NCI-H345 (cell line): Measurements from ENCODE around the gene ZNF697.
"Not testable (repeated sequence)": the region's sequence is repeated elsewhere in the genome, so short reads cannot be mapped to it uniquely, and the experiment has no call there.

ENCODE experiments used
- DNase-seq: peaks from one replicate; lab custom pipeline; 2025; lab: John Stamatoyannopoulos, UW

Gene ZNF697

DNA sequence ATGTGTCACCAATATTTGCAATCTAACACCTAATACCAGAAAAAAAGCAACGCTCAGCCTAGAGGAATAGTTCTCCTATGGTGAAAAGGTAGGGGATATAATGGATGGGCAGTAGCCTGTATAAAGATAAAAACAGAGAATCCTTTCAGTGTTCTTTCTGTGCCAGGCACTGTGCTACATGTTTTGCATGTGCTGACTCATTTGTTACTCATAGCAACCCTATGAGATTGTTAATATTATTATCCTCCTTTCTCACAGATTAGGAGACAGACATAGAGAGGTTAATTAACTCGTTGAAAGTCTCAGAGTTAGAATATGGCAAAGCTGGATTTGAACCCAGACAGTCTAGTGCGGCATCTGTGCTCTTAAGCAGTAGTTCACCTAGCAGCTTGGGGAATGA is 45.3 kb downstream of the ZNF697 start:
- DNase-seq, result not testable (repeated sequence)

DNA sequence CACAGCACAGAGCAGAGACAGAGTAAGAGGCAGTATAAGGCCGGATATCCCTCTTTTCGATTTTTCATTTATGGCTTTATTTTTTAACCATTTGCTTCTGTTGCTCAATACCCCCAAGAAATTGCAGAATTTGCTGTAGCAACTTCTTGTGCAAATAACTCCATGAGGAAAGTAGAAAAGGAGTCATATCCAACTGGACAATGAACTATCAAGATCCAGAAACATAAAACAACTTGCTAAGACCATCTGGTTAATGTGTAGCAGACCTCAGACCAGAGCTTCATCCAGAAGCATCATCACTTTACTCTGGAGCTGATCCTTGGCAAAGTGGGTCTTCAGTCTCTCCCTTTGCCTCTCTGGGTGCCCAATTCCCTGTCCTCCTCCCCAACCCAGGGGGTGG is 45.9 kb downstream of the ZNF697 start:
- DNase-seq, result no peak

DNA sequence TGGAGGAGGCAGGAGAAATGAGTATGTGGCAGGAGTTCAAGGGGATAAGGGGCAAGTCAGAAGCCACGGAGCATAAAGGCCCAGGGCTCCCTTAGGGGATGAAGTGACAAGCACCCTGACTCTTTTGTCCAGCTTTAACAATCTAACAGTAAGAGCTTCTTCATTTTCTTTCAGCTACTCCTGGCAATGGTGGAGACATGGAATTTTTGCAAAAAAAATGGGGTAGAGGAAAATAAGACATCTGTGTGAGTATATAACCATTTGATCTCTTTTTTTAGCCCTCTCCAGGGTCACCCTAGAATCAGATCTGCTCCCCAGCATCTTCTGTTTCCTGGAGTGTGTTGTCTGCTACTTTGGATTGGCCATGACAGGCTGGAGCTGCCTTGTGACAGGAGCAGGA is 47.1 kb downstream of the ZNF697 start:
- DNase-seq, result no peak

DNA sequence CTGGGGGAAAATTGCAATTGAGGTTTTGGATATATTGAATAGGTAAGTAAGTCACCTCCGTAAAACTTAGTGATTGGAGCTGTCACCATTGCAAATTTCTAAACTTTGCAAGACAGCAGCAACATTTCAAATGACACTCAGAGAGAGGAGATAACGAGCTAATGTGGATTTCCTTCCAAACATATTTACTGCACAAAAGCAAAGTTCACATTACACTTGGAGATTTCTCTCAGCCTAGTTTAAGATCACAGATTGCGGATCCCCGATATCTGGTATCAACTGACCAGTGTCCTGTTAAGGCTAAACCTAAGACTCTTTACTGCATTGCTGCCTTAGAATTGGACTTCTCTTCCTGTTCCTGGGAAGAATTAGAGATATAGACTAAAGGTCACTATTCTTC is 47.5 kb downstream of the ZNF697 start:
- DNase-seq, result no peak

DNA sequence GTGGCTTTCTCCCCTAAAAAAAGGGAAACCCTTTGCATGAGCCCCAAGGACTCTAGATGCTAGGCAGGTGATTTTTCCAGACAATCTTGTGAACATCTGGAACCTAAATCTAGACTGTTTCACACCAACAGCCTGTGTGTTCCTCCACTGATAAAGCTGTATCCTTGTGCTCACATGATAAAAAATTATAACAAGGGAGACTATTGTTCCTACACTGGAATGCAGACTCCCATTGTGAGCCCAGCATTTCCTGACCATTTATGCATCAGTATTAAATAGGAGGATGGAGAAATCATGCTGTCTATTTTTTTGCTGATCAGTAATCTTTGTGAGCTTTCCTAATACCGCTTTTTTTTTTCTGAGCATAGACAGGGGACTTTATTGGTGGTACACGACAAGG is 52.5 kb downstream of the ZNF697 start:
- no peak for DNase-seq

DNA sequence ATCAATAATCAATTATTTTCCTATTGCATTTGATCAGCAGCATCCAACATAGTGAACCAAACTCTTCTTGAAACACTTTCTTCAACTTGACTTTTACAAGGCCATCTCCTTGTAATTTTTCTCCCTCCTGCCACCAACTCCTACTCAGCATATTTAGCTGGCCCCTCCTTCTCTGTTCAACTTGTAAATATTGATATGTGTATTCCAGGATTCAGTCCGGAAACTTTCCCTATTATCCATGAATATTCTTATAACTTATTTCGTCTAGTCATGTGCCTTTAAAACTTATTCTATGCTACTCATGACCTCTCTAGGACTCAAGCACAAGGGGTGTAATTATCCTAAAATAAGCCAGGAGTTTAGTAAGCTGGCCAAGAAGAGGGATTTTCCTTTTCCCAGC is 52.9 kb downstream of the ZNF697 start:
- DNase-seq, result no peak

DNA sequence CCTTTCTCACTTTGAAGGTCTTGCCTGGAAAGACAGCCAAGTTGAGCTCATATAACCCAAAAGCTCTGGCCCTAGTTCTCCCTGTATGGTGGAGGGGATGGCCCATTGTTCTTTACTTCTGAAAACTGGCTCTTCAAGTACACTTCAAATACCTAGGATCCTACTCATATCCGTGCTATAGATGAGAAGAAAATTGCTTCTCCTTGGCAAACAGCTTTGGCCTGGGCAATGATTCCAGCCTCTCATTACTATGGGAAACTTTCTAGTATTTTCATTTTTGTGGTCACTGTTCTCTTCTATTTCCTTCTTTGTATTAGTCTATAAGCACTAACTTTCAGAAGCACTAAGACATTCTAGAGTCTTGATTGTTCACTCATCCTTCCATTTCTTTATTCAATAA is 53.7 kb downstream of the ZNF697 start:
- DNase-seq, result no peak

DNA sequence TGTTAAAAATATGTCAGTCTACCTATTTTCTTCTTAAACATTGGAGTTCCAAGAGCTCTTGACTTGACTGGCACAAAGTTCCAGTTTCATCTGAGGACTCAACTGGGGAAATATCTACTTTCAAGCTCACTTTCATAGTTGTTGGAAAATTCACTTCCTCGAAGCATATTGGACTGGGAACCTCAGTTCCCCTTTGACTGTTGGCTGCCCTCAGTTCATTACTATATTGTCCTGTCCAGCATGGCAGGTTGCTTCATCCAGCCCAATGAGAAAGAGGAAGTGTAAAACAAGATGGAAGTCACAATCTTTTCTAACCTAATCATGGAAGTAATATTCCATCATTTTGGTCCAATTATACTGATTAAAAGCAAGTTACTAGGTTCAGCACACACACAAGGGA is 54.3 kb downstream of the ZNF697 start:
- DNase-seq, result no peak

DNA sequence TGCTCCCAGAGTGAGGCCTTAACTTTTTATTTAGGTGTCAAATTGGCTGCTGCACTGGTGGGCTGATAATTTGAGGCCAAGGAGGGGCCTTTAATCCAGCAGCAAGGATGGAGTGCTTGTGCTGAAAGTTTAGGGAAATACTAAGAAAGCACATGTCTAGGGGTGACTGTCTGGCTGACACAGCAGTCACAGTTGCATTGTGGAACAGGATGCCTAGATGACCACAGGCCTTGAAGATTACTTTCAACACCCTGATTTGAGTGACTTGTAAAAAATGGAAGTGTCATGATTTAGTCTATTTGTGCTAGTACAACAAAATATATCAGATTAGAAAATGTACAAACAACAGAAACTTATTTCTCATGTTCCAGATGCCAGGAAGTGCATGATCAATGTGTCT is 57.7 kb downstream of the ZNF697 start:
- DNase-seq, result no peak

DNA sequence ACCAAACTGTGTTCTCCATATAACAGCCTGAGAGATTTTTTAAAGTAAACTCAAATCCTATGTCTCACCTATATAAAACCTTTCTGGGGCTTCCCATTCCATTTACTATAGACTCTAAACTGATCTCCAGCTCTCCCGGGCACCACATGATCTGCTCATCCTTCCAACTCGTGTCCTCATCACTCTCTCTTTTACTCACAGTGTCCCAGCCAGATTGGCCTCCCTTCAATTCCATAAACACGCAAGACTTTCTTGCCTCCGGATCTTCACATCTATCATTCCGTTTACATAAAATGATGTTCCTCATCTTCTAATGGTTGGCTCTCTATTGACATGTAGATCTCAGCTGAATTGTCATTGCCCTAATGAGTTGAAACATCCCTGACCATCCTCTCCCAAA is 59.4 kb downstream of the ZNF697 start:
- DNase-seq, result no peak

DNA sequence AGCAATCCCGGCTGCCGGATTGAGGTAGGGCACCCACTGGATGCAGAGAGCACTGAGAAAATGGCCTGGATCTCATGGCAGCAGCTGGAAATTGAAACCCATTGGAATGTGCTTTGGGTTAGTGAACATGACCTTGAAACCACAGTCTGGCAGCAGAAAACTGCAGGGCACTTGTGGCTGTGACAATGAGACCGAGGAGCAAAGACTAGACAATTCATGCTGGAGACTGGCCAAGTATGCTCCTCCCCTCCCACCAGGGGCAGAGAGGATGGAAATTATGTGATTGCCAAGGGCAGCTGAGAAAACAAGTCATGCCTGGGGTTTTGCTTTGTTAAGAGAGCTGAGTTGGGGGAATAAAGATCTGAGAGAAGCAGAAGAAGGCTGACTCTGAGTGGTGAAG is 60.7 kb downstream of the ZNF697 start:
- peak; percentile 96 for DNase-seq

DNA sequence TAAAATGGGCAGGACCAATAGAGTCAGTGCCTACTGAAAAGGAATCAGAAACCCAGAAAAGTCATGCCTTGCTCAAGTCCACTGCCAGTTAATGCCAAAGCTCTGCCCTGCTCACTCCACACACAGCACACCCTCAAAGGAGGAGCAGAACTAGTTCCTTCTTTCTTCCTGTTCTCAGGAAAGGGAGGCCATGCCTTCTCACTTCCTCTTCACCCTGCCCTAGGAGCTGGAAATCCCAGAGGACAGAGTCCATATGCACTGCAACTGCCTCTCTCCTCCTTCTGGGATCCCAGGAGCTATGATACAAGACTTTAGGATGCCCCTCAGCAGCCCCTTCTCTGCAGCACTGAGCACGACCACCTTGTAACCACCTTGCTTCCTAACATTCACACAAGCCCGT is 62.3 kb downstream of the ZNF697 start:
- not testable (repeated sequence) for DNase-seq

DNA sequence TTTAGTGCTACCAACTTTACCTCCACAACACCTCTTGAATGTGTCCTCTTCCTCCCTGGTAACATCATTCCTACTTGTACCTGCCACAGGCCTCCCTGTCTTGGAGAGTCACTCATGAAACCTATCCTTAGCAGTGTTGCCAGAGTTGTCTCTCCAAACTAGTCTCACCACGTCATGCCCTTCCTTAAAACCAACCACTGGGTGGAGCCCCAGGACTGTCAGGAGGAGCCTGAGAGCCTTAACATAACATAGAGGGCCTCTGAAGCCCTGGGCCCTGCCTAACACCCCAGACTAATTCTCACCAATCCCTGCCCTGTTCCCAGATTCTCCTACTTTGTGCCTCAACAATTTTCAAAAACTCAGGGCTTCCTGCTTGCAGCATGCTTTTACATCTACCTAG is 65.3 kb downstream of the ZNF697 start:
- peak; percentile 69 for DNase-seq

DNA sequence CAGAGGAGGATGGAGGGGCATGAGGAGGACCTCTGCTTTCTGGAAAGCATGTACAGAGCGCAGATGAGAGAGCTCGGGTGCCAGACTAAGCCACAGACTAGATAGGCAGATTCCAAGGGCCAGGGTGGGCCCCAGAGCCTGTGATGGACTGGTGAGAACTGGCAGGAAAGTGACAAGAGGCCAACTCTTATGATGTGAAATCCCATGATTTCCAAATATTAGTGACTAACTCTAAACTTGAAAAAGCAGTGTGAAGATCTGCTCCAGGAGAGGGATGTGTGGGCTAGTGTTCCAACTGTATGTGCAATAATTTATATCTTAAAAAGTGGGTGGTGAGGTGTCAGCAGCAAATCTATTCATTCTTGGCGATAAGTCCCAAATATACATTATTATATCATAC is 67.0 kb downstream of the ZNF697 start:
- not testable (repeated sequence) for DNase-seq

DNA sequence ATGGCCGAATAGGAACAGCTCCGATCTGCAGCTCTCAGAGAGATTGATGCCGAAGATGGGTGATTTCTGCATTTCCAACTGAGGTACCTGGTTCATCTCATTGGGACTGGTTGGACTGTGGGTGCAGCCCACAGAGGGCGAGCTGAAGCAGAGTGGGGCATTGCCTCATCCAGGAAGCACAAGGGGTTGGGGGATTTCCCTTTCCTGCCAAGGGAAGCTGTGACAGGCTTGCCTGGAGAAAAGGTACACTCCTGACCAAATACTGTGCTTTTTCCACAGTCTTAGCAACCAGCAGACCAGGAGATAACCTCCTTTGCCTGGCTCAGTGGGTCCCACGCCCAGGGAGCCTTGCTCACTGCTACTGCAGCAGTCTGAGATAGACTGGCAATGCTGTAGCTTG is 74.2 kb downstream of the ZNF697 start:
- no peak for DNase-seq

DNA sequence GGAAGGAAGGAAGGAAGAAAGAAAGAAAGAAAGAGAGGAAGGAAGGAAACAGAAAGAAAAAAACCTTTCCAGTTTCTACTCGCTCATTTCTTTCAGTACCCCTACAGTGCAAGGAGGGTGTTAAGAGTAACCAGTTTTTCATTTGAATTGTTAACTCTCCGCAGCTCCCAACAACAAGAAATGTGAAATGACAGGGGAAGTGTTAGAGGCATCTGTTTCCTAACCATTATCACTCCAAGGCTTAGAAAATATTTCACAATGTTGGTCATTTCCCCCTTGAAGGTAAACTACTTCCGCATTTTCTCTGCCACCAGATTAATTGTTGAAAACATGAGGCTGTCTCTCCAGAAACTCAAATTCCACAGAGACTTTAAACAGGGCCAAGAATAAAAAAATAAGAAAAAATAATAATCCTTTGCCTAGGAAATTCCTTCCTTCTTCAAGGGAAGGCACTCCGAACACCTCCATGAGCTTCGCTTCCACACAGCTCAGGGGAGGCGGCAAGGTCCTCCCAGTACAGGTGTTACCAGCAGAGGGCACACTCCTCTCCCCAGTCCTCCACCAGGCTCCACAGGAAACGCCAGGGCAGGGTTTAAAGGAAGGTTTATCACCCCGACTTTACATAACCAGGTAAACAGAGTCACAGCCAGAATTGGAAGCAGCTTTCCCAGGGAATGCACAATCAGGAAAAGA is 78.0 kb downstream of the ZNF697 start:
- DNase-seq, result not testable (repeated sequence)
